H9 (cell line): ENCODE results near the gene WNT8A. TPM values are rescaled to one million over a fixed set of nuclear protein-coding genes. Genes with fewer than 3 reads are reported as not detected.

Source experiments
- DNase-seq: peaks from one replicate; pipeline ENCODE4 v3.0.0-alpha.2; 2017
- H2AFZ ChIP-seq: one replicate; pipeline ENCODE4 v1.6.1; 2013; ENCODE audit warnings: mild to moderate bottlenecking, low read length, control low read depth, moderate library complexity
- H2AK5ac ChIP-seq: 2 replicates; pipeline ENCODE4 v1.6.1; 2013; ENCODE audit warnings: low read length, control low read depth, mixed read lengths; ENCODE audit not compliant: insufficient read length
- H2BK120ac ChIP-seq: one replicate; pipeline ENCODE4 v1.6.1; 2013; ENCODE audit warnings: low read depth, mild to moderate bottlenecking, low read length, control low read depth, inconsistent platforms; ENCODE audit not compliant: poor library complexity, severe bottlenecking
- H2BK12ac ChIP-seq: 2 replicates; pipeline ENCODE4 v1.6.1; 2013; ENCODE audit warnings: low read length, control low read depth, mixed read lengths, low read depth; ENCODE audit not compliant: insufficient read length
- H2BK15ac ChIP-seq: 2 replicates; pipeline ENCODE4 v1.6.1; 2013; ENCODE audit warnings: low read depth, low read length, control low read depth
- H2BK20ac ChIP-seq: one replicate; pipeline ENCODE4 v1.6.1; 2013; ENCODE audit warnings: low read depth, mild to moderate bottlenecking, low read length, control low read depth, inconsistent platforms; ENCODE audit not compliant: poor library complexity, severe bottlenecking
- H2BK5ac ChIP-seq: 2 replicates; pipeline ENCODE4 v1.6.1; 2013; ENCODE audit warnings: low read length, control low read depth, mixed read lengths; ENCODE audit not compliant: insufficient read length
- H3K14ac ChIP-seq: 2 replicates; pipeline ENCODE4 v1.6.1; 2013; ENCODE audit warnings: low read length, control low read depth; ENCODE audit not compliant: insufficient read depth
- H3K18ac ChIP-seq: 2 replicates; pipeline ENCODE4 v1.6.1; 2013; ENCODE audit warnings: low read depth, mild to moderate bottlenecking, mixed read lengths, low read length, control low read depth; ENCODE audit not compliant: insufficient read length
- H3K23ac ChIP-seq: 2 replicates; pipeline ENCODE4 v1.6.1; 2013; ENCODE audit warnings: low read length, control low read depth, mixed read lengths, low read depth; ENCODE audit not compliant: insufficient read length
- H3K23me2 ChIP-seq: 2 replicates; pipeline ENCODE4 v1.6.1; 2013; ENCODE audit warnings: low read depth, mild to moderate bottlenecking, mixed read lengths, low read length, control low read depth; ENCODE audit not compliant: insufficient read length, poor library complexity, severe bottlenecking
- H3K27ac ChIP-seq: 2 replicates; pipeline ENCODE4 v1.5.1; 2013; ENCODE audit warnings: low read length, control low read depth, mixed read lengths, low read depth; ENCODE audit not compliant: insufficient read length
- H3K27me3 ChIP-seq: 2 replicates; pipeline ENCODE4 v1.6.1; 2013; ENCODE audit warnings: low read length, control low read depth, inconsistent platforms; ENCODE audit not compliant: insufficient read depth
- H3K4ac ChIP-seq: 2 replicates; pipeline ENCODE4 v1.6.1; 2013; ENCODE audit warnings: low read depth, mild to moderate bottlenecking, control low read depth, inconsistent platforms, low read length, moderate library complexity
- H3K4me1 ChIP-seq: 2 replicates; pipeline ENCODE4 v1.6.1; 2013; ENCODE audit warnings: low read length, control low read depth, inconsistent platforms; ENCODE audit not compliant: insufficient read depth
- H3K4me2 ChIP-seq: 2 replicates; pipeline ENCODE4 v1.6.1; 2013; ENCODE audit warnings: low read length, control low read depth, mixed read lengths; ENCODE audit not compliant: insufficient read length, insufficient read depth
- H3K56ac ChIP-seq: 2 replicates; pipeline ENCODE4 v1.6.1; 2013; ENCODE audit warnings: low read depth, mild to moderate bottlenecking, mixed read lengths, low read length, control low read depth; ENCODE audit not compliant: insufficient read length
- H3K79me1 ChIP-seq: 2 replicates; pipeline ENCODE4 v1.6.1; 2013; ENCODE audit warnings: low read depth, mild to moderate bottlenecking, moderate library complexity, low read length, control low read depth, inconsistent platforms; ENCODE audit not compliant: insufficient read depth, poor library complexity, severe bottlenecking
- H3K79me2 ChIP-seq: 2 replicates; pipeline ENCODE4 v1.6.1; 2013; ENCODE audit warnings: low read length, control low read depth, inconsistent platforms; ENCODE audit not compliant: insufficient read depth
- H3K9ac ChIP-seq: 2 replicates; pipeline ENCODE4 v1.6.1; 2013; ENCODE audit warnings: low read length, control low read depth, mixed read lengths; ENCODE audit not compliant: insufficient read length; ENCODE audit errors: extremely low read depth
- H3K9me3 ChIP-seq: one replicate; pipeline ENCODE4 v1.6.1; 2013; ENCODE audit warnings: low read depth, low read length, inconsistent platforms; ENCODE audit not compliant: control insufficient read depth
- H3T11ph ChIP-seq: one replicate; pipeline ENCODE4 v1.6.1; 2013; ENCODE audit warnings: mild to moderate bottlenecking, low read length, control low read depth, inconsistent platforms
- H4K20me1 ChIP-seq: one replicate; pipeline ENCODE4 v1.6.1; 2013; ENCODE audit not compliant: control insufficient read depth, insufficient read length, insufficient read depth
- H4K5ac ChIP-seq: 2 replicates; pipeline ENCODE4 v1.6.1; 2013; ENCODE audit warnings: low read depth, mild to moderate bottlenecking, mixed read lengths, low read length, control low read depth; ENCODE audit not compliant: insufficient read length
- H4K8ac ChIP-seq: replicated peaks from 2 replicates; pipeline ENCODE4 v1.6.1; 2013; ENCODE audit warnings: low read length, control low read depth, mixed read lengths, low read depth; ENCODE audit not compliant: insufficient read length
- H4K91ac ChIP-seq: 2 replicates; pipeline ENCODE4 v1.6.1; 2013; ENCODE audit warnings: low read depth, mild to moderate bottlenecking, moderate library complexity, mixed read lengths, low read length, control low read depth; ENCODE audit not compliant: insufficient read length
- H3K27ac Mint-ChIP-seq, 3 experiments: 2 replicates in 2 of 3; 3 replicates in 1 of 3; pipeline ENCODE4 v1.8.0; 2020 to 2021; ENCODE audit warnings: mixed read lengths in 3 of 3, mild to moderate bottlenecking in 1 of 3, moderate library complexity in 1 of 3
- H3K27me3 Mint-ChIP-seq: 2 replicates; pipeline ENCODE4 v1.8.0; 2021; ENCODE audit warnings: low read depth, mild to moderate bottlenecking, moderate library complexity, mixed read lengths
- H3K36me3 Mint-ChIP-seq, 3 experiments: 2 replicates in 2 of 3; 3 replicates in 1 of 3; pipeline ENCODE4 v1.8.0; 2020 to 2021; ENCODE audit warnings: low read depth in 3 of 3, mixed read lengths in 3 of 3; ENCODE audit not compliant: insufficient read depth in 1 of 3
- H3K4me1 Mint-ChIP-seq, 2 experiments: 2 replicates each; pipeline ENCODE4 v1.8.0; 2020; ENCODE audit warnings: mixed read lengths in 2 of 2
- H3K4me3 Mint-ChIP-seq, 2 experiments: 2 replicates in 1 of 2; 3 replicates in 1 of 2; pipeline ENCODE4 v1.8.0; 2020 to 2021; ENCODE audit warnings: mild to moderate bottlenecking in 2 of 2, mixed read lengths in 2 of 2, moderate library complexity in 1 of 2
- H3K9me3 Mint-ChIP-seq, 2 experiments: 2 replicates in 1 of 2; 3 replicates in 1 of 2; pipeline ENCODE4 v1.8.0; 2020; ENCODE audit warnings: mild to moderate bottlenecking in 2 of 2, mixed read lengths in 2 of 2, moderate library complexity in 1 of 2
- WGBS: extraction: QIAGEN DNeasy Blood & Tissue Kit; methylation state at CpG from one replicate; pipeline ENCODE4 v1.1.7; 2013; ENCODE audit warnings: missing lambda C conversion rate, low lambda C conversion rate, mixed read lengths; ENCODE audit not compliant: insufficient read length; ENCODE audit errors: extremely low coverage; 5-methylcytosine and 5-hydroxymethylcytosine counted together
- total RNA-seq: library from RNA; stranded (reverse); gene quantifications from 2 replicates; pipeline ENCODE4 v1.2.1, GENCODE V29; 2021
- TF ChIP-seq, protein P1 (sequence below): fragments of 200-600 bp; sonication (generic); conservative IDR thresholded peaks from 3 replicates; pipeline ENCODE4 v1.8.0; 2021; ENCODE audit warnings: antibody characterized with exemption, mild to moderate bottlenecking

Gene WNT8A
- total RNA-seq, 1 experiment from 2014 or later, result 0.33 TPM

DNA sequence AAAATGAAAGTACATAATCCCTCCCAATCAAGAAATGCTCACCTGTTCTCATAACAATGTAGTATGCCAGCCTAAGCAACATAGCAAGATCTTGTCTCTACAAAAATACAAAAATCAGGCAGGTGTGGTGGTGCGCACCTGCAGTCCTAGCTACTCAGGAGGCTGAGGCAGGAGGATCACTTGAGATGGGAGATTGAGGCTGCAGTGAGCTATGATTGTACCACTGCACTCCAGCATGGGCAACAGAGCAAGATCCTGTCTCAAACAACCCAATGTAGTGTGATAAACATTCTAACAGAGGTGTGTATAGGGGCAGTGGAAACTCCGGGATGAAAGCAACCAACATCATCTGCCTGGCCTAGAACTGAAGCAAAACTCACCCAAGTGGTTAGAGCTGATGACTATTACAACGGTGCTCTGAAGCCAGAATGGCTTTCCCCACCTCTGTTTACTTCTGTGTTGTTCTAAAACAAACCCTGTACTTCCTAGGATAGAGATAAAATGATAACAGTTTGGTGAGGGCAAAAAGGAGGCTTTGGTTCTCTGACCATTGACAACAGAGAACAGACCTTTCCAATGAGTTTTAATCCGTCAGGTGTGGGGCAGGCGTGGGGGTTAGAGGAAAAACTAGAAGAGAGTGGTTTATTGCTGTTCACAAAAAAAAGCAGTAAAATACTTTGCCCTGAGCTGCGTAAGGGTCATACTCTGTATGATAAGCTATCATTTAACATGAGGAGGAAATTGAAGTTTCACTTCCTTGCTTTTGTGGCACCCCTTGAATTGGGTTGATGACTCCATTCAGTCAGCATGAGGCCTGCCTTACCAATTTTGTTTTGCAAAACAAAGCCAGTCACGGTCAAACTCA, 18.9 kb downstream of the WNT8A start:
- Histone ChIP-seq H2BK15ac (no peak overlapping the region), H2AFZ (no peak overlapping the region), H3K4ac (no peak overlapping the region), H4K20me1 (no peaks in the 10 kb centered on the region), H3K9ac (no peak overlapping the region), H3K23me2 (no peaks in the 10 kb centered on the region), H3K23ac (no peak overlapping the region), H2BK20ac (no peak overlapping the region), H3K79me1 (no peaks in the 10 kb centered on the region), H3K27ac (no peak overlapping the region), H2BK5ac (no peak overlapping the region), H3K18ac (no peak overlapping the region), H2BK120ac (no peak overlapping the region), H2BK12ac (no peak overlapping the region), H3K79me2 (no peaks in the 10 kb centered on the region), H3K4me2 (peak overlapping the region; percentile 19), H3T11ph (no peak overlapping the region), H4K8ac (no peak overlapping the region), H4K91ac (no peak overlapping the region), H2AK5ac (no peak overlapping the region), H3K27me3 (peaks cover 7% of the 10 kb centered on the region; the same call in 1 of the 2 replicates), H3K4me1 (peaks cover 5% of the 10 kb centered on the region; the same call in 1 of the 2 replicates), H3K14ac (no peak overlapping the region), H3K9me3 (no peaks in the 10 kb centered on the region), H4K5ac (no peak overlapping the region), H3K56ac (no peak overlapping the region)
- peaks cover 55% of the 10 kb centered on the region for H3K27me3 Mint-ChIP-seq
- peaks cover 0 to 2% of the 10 kb centered on the region in 2 experiments; a peak in 2 of 5 replicates for H3K9me3 Mint-ChIP-seq
- DNase-seq, result no peak
- peaks cover 22 to 25% of the 10 kb centered on the region in 2 experiments for H3K4me1 Mint-ChIP-seq
- peak overlapping the region in 1 of 3 experiments; percentile 50; a peak in 1 of 7 replicates for H3K27ac Mint-ChIP-seq
- WGBS, result no CpG with 5 or more reads among the region's 7 CpGs
- TF ChIP-seq, protein P1, sequence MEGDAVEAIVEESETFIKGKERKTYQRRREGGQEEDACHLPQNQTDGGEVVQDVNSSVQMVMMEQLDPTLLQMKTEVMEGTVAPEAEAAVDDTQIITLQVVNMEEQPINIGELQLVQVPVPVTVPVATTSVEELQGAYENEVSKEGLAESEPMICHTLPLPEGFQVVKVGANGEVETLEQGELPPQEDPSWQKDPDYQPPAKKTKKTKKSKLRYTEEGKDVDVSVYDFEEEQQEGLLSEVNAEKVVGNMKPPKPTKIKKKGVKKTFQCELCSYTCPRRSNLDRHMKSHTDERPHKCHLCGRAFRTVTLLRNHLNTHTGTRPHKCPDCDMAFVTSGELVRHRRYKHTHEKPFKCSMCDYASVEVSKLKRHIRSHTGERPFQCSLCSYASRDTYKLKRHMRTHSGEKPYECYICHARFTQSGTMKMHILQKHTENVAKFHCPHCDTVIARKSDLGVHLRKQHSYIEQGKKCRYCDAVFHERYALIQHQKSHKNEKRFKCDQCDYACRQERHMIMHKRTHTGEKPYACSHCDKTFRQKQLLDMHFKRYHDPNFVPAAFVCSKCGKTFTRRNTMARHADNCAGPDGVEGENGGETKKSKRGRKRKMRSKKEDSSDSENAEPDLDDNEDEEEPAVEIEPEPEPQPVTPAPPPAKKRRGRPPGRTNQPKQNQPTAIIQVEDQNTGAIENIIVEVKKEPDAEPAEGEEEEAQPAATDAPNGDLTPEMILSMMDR, result no peak
- no peaks in the 10 kb centered on the region for H3K36me3 Mint-ChIP-seq
- peak overlapping the region in 1 of 2 experiments; percentile 8; a peak in 2 of 5 replicates for H3K4me3 Mint-ChIP-seq
